Measurements from ENCODE around the gene ZNF141.
"Not testable (repeated sequence)": the region's sequence is repeated elsewhere in the genome, so short reads cannot be mapped to it uniquely, and the experiment has no call there.

The ZNF141 gene

DNA sequence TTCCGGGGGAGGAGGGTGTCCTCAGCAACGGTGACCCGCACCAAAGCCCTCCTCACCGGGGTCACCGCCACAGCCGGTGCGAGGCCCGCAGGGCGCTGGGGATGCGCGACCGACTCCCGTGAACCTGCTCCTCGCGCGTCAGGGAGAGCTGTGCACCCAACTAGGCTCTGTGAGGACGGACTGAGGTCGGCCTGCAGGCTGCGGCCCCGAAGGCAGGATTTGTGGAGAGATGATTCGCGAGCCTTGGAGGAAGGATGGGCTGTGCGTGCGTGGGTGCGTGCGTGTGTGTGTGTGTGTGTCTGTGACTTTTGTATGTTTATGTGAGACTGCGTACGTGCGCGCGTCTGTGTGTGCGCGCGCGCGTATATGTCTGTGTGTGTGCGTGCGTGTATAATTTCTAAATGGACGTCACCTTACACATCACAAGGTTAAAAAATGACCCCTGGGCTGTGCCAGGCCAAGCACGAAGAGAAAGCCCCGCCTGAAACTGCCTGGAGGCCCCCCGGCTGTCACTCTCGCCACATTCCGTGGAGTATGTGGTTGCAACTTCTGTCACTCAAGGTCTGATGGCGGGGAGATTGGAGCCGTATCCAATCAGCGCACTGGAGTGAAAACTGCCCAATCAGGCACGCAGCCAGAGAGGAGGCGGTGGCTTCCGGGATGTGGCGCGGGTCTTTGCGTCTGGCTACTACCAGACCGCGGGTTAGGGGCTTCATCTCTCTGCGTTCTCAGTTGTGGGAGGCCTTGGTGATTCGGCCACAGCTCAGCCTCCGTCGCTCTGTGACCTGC lies at the start of gene ZNF141:
Gene ZNF141 (plus strand): TSS at position 672 of the 789 bp plus-strand sequence. CDS start 170 bp downstream, outside the sequence.
- DNase-seq, result peak; percentile 31

DNA sequence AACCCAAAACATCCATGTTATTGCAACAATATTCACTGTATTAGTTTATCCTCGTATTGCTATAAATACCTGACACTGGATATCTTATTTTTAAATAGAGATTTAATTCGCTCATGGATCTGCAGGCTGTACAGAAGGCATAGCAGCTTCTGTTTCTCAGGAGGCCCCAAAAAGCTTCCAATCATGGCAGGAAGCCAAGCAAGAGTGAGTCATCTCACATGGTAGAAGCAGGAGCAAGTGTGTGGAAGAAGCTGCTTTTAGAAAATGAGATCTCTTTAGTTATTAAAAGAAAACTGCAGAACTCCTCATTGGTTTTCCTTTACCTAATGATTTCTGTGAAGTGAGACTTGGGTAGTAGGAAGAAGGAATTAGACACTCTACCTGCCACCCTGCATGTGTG lies 48.7 kb upstream of the ZNF141 start:
- DNase-seq, result no peak

DNA sequence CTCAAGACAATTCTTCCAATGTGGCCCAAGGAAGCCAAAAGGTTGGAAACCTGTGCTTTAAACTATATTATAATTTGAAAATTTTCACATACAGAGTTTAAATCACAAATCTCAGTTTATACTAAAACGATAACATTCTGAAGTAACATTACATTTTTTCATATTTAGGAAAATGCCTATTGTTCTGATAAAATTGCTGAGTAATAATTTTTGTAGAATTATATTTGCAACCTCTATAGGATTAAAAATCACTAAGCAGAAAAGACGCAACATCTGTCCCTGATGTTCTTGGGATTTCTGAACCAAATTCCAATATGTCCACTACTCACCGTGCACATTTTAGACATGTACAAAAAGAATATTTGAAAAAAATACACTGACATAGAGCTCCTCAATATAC lies 42.9 kb upstream of the ZNF141 start:
- no peak for DNase-seq

DNA sequence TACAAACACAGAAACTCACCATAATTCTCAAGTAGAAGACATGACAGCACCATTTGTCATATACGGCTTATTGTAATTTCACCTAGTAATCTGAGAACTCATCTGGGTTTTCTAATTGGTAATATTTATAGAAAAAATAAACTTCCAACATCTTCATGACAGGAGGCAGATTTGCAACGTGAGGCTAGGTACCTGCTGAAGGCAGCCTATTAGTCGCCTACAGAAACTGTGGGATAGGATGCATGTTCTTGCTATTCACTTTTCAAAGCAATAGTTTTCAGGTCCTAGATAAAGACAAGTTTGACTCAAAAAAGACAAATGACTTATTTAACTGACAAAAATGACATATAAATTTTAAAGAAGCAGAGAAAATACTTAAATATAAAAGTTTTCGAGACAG lies 35.2 kb upstream of the ZNF141 start:
- DNase-seq, result no peak

DNA sequence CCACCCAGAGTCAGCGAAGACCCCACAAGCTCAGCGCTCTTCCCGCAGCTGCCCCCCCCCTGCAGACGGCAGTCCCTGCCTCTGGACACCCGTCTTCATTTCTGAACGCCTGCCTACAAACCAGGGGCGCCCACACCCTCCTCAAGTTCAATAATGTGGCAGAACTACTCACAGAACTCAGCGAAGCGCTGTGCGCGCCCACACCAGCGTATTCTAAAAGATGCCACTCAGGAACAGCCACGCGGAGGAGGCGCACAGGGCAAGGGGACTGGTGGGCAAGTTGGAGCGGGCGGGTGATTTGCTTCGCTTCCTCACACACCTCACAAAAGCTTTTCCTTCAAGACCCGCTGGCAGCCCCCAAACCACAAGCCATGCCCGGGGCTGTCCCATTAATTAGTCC lies 33.1 kb upstream of the ZNF141 start:
- not testable (repeated sequence) for DNase-seq

DNA sequence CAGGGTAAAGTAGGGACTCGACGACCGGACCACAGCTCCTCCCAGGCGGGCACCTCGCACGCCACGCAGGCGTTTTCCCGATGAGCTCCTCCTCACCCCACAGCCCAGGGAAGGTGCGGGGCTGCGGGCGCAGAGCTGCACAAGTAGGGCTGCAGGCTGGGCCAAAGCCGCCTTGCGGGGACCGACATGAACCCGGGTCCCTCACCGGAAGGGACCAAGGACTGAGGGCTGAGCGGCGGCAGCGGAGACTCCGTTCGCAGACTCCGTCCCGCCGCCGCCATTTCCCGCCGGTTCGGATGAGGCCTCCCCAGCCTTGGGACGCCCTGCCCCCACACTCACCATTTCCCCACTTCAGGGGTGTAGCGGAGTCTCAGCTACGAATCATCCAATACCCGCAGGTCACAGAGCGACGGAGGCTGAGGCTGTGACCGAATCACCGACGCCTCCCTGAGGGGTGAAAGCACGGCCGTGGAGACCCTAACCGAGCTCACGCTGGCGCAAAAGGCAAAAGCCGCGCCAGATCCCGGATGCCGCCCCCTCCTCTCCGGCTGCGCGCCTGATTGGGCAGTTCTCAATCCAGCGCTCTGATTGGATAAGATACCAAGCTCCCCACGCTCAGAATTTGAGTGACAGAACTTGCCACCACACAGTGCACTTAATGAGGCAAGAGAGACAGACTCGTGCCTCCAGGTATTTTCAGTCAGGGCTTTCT lies 32.5 kb upstream of the ZNF141 start, which contains the start of gene ZNF732:
Gene ZNF732 (minus strand): TSS at position 506 of the 712 bp plus-strand sequence. CDS start 164 bp downstream, at position 342.
- no peak for DNase-seq

DNA sequence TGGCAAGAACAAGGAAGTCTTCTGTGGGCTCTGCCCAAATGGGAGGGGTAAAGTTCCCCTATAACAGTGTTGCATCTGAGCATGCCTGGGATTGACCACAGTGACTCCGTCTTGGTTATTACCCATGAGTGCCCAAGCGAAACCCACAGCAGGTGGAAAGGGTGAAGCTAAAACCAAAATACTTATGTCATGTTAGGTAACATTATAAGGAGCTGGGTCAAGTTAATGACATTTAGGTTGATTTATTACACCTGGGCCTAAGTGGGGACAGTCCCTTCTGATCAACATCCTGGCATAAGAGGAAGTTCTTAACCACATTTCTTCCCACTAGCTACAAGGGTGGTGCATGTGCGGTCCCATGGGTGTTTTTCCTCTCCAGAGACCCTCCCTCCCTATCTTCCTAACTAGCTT lies 31.1 kb upstream of the ZNF141 start:
- no peak for DNase-seq

DNA sequence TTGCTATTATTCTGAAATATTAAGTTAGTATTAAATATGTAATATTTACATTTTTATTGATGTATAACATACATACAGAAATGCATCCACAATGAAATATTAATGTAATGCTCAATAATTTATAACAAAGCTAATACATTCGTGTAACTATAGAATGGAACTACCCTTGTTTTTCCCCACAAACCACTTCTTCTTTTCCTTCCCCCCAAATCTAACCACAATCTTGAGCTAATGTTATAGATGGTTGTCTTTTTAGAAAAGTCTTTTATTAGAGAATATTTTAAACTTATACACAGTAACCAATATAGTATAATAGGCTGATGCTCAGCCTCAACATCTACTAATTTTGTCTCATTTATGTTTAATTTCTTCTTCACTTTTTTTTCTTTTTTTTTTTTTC lies 27.8 kb upstream of the ZNF141 start:
- DNase-seq, result no peak

DNA sequence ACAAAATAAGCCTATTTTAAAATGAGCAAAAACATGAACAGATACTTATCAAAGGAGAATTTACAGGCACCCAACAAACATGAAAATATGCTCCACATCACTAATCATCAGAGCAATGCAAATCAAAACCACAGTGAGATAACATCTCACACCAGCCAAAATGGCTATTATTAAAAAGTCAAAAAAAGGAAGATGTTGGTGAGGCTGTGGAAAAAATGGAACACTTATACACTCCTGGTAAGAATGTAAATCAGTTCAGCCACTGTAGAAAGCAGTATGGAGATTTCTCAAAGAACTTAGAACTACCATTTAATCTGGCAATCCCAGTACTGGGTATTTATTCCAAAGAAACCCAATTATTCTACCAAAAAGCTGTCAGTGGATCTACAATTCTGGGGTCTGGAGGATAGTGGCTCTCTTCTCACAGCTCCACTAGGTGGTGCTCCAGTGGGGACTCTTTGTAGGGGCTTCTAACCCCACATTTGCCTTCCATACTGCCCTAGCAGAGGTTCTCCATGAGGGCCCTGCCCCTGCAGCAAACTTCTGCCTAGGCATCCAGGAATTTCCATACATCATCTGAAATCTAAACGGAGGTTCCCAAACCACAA lies 23.2 kb upstream of the ZNF141 start:
- DNase-seq, result no peak

DNA sequence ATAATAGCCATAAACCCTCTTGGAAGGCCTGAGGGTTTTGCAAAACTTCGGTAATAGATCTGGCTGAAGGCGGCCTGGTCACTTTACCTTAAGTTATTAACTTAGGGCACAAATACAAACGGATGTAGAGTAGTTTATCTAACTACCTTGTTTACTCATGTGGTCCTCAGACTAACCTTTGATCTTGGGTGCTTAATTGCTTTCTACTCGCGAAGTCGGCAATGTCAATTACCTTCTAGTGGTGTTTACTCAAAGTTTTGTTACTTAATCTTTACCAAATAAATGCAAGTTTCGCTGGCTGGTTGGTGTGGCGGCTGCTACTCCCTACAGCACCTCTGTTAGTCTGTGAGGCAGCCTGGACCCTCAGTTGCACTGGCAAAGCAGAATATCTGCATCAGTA lies 8.9 kb upstream of the ZNF141 start:
- DNase-seq, result no peak

DNA sequence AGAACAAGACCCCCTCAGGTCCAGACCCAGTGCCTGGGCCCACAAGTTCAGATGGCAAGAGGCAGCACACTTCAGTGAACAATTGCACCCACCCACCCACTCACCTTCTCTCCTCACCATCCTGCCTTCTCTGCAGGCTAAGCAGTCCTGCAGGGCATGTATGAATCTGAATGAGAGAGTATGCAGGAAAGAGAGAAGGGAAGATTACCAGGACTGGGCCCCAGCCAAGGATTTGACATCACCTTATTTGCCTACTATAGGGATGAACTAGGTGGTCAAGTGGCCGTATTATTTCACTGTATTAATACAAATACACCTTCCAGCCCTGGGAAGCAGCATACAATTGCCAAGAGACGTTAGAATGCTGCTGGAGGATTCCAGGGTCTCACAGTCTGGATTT lies 2.1 kb upstream of the ZNF141 start:
- no peak for DNase-seq

DNA sequence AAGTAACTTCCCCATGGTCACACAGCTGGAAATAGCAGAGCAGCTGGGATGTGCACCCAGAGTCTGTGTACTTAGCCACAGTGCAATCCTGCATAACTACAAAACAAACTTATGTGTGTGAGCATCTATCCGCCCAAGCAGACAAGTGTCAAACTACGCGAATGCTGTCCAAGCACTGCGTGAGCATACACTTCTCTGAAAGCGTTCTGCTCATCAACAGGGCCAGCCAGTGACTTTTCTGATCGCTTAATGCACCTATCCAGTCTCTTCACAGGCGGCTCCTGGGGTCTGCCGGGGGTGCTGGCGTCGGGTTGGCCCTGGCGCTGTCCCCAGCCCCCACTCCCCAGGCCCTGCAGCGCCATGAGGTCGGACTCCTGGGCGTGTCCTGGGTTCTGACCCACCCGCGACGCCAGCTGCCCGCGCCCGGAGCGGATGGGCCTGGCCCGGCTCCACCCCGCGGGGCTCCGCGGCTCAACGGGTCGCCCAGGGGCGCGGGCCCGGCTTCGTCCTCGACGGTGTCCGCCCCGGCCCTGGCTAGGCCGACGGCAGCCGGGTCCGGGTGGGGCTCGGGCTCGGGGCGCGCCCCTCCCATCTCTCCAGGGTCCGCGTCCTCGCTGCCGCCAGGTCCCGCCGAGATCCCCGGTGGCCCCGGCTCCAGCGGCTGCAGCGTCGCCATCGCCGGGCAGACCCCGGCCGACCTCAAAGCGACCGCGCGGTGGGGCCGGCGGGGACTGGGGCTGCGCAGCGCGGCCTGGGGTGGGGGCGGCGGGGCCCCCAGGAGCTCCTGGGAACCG lies 1.3 kb upstream of the ZNF141 start:
- DNase-seq, result no peak

DNA sequence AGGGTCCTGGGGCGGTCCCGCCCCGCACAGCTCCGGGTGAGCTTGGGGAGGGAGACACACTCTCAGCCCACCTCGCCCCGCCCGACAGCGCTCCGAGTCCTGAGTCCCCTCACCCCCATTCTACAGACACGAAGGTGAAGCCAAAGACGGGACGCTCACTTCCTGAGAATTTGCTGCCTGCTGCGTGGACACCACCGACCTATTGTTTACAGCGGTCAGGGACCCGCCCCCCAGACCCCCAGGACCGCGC lies 796 bp upstream of the ZNF141 start:
- DNase-seq, result no peak

DNA sequence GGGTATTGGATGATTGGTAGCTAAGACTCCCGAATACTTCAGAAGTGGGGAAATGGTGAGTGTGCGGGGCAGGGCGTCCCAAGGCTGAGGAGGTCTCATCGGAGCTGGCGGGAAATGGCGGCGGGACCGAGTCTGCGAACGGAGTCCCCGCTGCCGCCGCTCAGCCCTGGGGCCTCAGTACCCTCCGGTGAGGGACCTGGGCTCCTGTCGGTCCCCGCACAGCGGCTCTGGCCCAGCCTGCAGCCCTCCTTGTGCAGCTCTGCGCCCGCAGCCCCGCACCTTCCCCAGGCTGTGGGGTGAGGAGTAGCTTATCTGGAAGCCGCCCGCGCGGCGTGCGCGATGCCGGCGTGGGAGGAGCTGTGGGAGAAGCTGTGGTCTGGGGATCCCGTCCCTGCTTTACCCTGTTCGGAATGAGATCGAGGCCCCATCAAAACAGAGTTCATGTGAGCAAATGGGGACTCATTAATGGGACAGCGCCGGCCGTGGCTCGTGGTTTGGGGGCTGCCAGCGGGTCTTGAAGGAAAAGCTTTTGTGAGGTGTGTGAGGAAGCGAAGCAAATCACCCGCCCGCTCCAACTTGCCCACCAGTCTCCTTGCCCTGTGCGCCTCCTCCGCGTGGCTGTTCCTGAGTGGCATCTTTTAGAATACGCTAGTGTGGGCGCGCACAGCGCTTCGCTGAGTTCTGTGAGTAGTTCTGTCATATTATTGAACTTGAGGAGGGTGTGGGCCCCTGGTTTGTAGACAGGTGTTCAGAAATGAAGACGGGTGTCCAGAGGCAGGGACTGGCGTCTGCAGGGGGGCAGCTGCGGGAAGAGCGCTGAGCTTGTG lies 531 bp downstream of the ZNF141 start:
- no peak for DNase-seq

DNA sequence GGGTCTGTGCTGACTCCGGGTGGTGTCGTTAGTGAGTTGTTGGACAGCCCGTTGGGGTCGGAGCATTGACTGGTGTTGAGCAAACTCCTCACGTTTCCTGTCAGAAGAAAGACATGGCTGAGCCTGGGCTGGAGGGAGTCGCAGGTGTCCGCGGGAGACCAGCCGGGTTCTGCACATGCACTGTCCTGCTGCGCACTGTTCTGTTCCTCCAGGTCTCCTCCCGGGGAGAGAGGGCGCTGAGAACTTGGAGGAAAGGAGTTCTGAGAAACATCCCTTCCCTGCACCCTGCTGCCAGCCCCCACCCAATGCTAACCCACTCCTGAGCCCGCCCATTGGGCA lies 1.1 kb downstream of the ZNF141 start:
- DNase-seq, result no peak

DNA sequence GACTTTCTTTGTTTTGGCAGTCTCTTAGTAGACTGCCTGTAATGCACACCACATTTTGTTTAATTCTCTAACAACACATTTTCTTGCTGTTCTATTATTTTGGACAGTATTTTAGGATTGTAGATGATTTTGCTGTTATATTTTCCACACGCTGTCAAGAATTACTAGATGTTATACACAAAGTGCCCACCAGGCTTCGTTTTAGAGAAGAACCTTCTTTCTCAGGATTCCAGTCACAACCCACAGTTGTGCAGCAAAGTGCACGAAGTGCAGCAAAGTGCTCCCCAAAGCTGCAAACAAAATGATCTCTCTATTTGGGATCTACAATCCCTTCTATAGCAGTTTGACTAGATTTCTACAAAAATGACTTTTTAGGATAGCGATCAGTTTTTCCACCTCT lies 2.4 kb downstream of the ZNF141 start:
- DNase-seq, result no peak

DNA sequence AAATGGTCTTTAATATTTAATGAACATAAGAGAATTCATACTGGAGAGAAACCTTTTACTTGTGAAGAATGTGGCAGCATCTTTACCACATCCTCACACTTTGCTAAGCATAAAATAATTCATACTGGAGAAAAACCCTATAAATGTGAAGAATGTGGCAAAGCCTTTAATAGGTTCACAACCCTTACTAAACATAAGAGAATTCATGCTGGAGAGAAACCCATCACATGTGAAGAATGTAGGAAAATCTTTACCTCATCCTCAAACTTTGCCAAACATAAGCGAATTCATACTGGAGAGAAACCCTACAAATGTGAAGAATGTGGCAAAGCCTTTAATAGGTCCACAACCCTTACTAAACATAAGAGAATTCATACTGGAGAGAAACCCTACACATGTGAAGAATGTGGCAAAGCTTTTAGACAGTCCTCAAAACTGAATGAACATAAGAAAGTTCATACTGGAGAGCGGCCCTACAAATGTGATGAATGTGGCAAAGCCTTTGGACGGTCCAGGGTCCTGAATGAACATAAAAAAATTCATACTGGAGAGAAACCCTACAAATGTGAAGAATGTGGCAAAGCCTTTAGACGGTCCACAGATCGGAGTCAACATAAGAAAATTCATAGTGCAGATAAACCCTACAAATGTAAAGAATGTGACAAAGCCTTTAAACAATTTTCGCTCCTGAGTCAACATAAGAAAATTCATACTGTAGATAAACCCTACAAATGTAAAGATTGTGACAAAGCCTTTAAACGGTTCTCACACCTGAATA lies 35.6 kb downstream of the ZNF141 start:
- DNase-seq, result no peak

DNA sequence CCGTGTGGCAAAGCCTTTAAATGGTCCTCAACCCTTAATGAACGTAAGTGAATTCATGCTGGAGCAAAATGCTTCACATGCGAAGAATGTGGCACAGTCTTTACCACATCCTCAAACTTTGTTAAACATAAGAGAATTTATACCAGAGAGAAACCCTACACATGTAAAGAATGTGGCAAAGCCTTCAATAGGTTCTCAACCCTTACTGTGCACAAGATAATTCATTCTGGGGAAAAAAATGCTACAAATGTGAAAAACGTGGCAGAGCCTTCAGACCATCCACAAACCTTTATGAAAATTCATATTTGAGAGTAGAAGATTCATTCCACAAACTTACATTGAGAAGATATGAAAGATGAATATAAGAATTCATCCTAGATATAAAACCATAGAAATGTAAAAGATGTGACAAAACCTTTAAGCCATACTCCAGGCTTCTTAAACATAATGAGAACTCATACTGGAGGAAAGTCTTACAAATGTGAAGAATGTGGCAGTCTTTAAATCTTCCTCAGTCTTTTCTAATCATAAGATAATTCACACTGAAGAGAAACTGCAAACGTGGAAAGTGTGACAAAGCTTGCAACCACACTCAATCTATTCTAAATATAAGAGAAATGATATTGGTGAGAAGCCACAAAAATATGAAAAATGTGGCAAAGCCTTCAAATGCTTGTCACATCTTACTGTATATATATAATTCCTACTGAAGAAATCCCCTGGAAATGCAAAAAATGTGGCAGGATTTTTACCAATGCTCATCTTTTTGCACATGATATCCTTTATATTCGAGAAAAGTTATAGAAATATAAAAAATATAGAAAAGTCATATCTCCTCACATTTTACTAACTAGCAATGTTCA lies 36.9 kb downstream of the ZNF141 start:
- DNase-seq, result no peak

DNA sequence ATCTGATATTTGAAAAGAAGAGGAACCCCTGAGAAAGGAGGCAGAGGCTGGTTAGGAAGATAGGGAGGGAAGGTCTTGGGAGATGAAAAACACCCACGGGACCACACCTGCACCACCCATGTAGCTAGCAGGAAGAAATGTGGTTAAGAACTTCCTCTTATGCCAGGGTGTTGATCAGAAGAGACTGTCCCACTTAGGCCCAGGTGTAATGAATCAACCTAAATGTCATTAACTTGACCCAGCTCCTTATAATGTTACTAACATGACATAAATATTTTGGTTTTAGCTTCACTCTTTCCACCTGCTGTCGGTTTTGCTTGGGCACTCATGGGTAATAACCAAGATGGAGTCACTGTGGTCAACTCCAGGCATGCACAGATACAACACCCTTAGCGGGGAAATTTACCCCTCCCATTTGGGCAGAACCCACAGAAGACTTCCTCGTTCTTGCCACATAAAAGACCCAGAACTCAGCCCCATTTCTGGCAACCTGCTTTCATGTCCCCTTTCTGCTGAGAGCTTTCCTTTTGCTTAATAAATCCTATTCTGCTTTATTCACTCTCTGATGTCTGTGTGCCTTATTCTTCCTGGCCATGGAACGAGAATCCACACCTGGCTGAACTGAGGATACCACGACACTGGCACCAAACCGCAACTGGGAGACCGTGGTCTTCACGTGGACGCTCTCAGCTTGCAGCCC lies 46.8 kb downstream of the ZNF141 start:
- no peak for DNase-seq

Measured in cortex of kidney (tissue), 1 donor.